Measurements from ENCODE around the gene TFIP11.
A peak's percentile ranks its signal among the peaks of the same experiment; 100 is the strongest.

TFIP11 gene

GRCh38 chr22:26476705-26477340, 35.5 kb downstream of the TFIP11 start:
- DNase-seq, result no peak

GRCh38 chr22:26474682-26475081, 37.6 kb downstream of the TFIP11 start:
- DNase-seq, result no peak

- DNase-seq, result no peak
Observed at GRCh38 chr22:26471522-26471921, 40.8 kb downstream of the TFIP11 start.

GRCh38 chr22:26470807-26471206, 41.5 kb downstream of the TFIP11 start:
- no peak for DNase-seq

- no peak for DNase-seq
Observed at GRCh38 chr22:26466196-26466595, 46.1 kb downstream of the TFIP11 start.

GRCh38 chr22:26464312-26464711, 48.0 kb downstream of the TFIP11 start:
- no peak for DNase-seq

GRCh38 chr22:26463688-26464087, 48.6 kb downstream of the TFIP11 start:
- no peak for DNase-seq

GRCh38 chr22:26463101-26463661, 49.1 kb downstream of the TFIP11 start:
- no peak for DNase-seq

- DNase-seq, result no peak
Observed at GRCh38 chr22:26462641-26463040, 49.6 kb downstream of the TFIP11 start.

- no peak for DNase-seq
Observed at GRCh38 chr22:26462051-26462450, 50.2 kb downstream of the TFIP11 start.

GRCh38 chr22:26461188-26461810, 51.0 kb downstream of the TFIP11 start:
- peak; percentile 42 for DNase-seq

GRCh38 chr22:26460202-26460601, 52.1 kb downstream of the TFIP11 start:
- no peak for DNase-seq

- DNase-seq, result no peak
Observed at GRCh38 chr22:26457661-26458272, 54.5 kb downstream of the TFIP11 start.

- no peak for DNase-seq
Observed at GRCh38 chr22:26453812-26454500, 58.3 kb downstream of the TFIP11 start.

- DNase-seq, result no peak
Observed at GRCh38 chr22:26453216-26453615, 59.1 kb downstream of the TFIP11 start.

- no peak for DNase-seq
Observed at GRCh38 chr22:26452236-26453016, 59.8 kb downstream of the TFIP11 start.

GRCh38 chr22:26450453-26451185, 61.7 kb downstream of the TFIP11 start:
- no peak for DNase-seq

GRCh38 chr22:26448941-26449340, 63.3 kb downstream of the TFIP11 start:
- no peak for DNase-seq

- no peak for DNase-seq
Observed at GRCh38 chr22:26448334-26448733, 63.9 kb downstream of the TFIP11 start.

- DNase-seq, result no peak
Observed at GRCh38 chr22:26447584-26448329, 64.5 kb downstream of the TFIP11 start.

All from NCI-H2227 treated with DMSO at 0.1 percent for 48 hours (cell line).